PC-9 (cell line): ENCODE measurements around the gene TMEM132E.

Experiments
- EZH2 ChIP-seq: fragments of 200-600 bp; sonication (generic); IDR thresholded peaks from 2 replicates; pipeline ENCODE4 v1.8.0; 2017; ENCODE audit warnings: antibody characterized with exemption, low read depth
- TF ChIP-seq, protein P1 (sequence below): fragments of 200-600 bp; sonication (generic); conservative IDR thresholded peaks from 2 replicates; pipeline ENCODE4 v1.6.1; 2017; ENCODE audit warnings: mixed run types, antibody characterized with exemption, mild to moderate bottlenecking, moderate library complexity

GRCh38 chr17:34680151-34680550 is 100.8 kb downstream of the TMEM132E start:
- TF ChIP-seq, protein P1, sequence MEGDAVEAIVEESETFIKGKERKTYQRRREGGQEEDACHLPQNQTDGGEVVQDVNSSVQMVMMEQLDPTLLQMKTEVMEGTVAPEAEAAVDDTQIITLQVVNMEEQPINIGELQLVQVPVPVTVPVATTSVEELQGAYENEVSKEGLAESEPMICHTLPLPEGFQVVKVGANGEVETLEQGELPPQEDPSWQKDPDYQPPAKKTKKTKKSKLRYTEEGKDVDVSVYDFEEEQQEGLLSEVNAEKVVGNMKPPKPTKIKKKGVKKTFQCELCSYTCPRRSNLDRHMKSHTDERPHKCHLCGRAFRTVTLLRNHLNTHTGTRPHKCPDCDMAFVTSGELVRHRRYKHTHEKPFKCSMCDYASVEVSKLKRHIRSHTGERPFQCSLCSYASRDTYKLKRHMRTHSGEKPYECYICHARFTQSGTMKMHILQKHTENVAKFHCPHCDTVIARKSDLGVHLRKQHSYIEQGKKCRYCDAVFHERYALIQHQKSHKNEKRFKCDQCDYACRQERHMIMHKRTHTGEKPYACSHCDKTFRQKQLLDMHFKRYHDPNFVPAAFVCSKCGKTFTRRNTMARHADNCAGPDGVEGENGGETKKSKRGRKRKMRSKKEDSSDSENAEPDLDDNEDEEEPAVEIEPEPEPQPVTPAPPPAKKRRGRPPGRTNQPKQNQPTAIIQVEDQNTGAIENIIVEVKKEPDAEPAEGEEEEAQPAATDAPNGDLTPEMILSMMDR: no peak
- TF ChIP-seq EZH2: no peak
